HG02623 (cell line): ENCODE measurements around the gene KAT2B.

Experiments used
- ATAC-seq: cut with Tn5 transposase; IDR thresholded peaks from one replicate; pipeline ENCODE4 v1.9.1; 2021; ENCODE audit warnings: moderate library complexity; ENCODE audit not compliant: unreplicated experiment

KAT2B gene

GRCh38 chr3:20095470-20095869, 55.2 kb downstream of the KAT2B start:
- ATAC-seq = no peak

DNA sequence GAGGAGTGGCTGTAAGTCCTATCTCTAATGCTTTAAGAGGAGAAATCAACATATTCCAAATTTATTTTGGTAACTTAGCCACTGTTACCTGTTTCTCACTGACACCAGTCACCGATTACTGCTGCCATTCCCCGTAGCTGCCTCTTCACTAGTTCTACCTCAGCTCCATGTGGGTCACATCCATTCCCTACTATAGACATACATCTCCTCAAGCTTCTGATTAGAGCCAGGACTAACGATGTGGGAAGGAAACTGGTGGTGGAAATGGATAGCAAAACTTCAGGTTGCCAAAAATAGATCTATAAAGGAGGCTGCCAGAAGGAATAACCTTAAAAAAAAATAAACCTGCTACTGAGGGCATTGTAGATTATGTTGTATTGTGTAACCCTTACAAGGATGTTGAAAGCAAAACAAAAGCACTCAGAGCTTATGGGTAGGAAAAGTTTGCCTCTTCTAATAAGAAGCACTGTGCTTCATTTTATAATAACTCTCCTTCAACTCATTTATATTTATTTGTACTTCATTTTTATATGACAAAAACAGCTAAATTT, 56.0 kb downstream of the KAT2B start:
- ATAC-seq = no peak

DNA sequence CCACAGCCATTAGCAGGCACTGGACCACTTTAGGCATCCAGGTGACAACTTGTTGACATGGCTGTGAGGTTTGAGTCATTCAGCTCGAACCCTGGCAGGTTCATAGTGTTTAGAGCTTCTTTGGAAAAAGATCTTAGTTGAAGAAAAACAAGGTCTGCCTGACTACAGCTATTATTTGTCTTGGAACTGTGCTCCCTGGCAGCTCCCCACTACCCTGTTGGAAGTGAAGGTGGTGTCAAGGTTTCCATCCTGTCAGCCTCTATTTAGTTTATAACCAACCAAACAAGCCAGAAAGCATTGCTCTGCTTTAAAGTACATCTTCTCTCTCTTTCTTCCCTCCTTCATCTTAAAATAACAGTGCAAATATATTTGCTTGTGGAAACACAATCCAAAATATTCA, 56.8 kb downstream of the KAT2B start:
- no peak for ATAC-seq

DNA sequence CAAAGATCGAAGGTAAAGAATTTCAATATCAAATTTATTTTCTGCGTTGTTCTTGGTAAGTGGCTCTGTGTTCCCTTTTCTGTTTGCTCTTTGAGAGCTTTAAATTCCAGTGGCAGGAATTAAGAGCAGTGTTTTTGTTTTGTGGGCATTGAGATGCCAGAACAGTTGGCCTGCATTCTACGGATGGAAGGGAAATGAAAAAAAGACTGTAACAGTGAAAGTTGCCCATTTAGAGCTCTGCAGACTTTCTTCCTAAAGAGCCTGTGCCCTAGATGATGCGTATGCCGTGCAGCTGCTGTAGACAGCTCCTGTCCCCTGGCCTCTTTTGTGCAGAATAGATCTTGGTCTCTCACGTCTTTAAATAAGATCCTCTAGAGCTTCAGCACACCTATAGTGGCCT, 58.8 kb downstream of the KAT2B start:
- ATAC-seq = no peak

- no peak for ATAC-seq
These were observed 59.9 kb downstream of the KAT2B start for GRCh38 chr3:20100151-20100550.

- ATAC-seq = no peak
These were observed 60.8 kb downstream of the KAT2B start for GRCh38 chr3:20101041-20101440.

- ATAC-seq = peak; percentile 13
These were observed 63.5 kb downstream of the KAT2B start for GRCh38 chr3:20103731-20104130.

DNA sequence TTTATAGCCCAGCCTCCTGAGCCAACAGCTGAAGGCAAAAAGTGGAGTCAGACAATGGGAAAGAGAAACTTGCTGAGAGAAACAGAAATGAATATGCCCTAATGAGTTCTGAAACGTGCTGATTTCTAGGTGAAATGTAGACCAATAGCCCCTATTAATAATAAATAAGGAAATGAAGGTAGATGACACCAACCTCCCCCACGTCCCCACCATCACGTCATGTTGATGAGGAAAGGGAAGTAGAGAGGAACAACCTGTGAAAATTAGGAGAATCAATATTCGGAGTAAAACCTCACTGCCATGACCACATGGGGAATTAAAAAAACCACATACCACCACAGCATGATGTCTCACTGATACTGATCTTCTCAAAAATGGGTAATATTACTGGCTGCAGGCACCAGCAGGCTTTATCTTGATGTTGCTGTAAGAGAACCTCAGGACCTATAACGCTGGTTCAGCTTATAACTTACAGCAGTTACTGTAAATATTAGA, 64.0 kb downstream of the KAT2B start:
- ATAC-seq = peak; percentile 54

DNA sequence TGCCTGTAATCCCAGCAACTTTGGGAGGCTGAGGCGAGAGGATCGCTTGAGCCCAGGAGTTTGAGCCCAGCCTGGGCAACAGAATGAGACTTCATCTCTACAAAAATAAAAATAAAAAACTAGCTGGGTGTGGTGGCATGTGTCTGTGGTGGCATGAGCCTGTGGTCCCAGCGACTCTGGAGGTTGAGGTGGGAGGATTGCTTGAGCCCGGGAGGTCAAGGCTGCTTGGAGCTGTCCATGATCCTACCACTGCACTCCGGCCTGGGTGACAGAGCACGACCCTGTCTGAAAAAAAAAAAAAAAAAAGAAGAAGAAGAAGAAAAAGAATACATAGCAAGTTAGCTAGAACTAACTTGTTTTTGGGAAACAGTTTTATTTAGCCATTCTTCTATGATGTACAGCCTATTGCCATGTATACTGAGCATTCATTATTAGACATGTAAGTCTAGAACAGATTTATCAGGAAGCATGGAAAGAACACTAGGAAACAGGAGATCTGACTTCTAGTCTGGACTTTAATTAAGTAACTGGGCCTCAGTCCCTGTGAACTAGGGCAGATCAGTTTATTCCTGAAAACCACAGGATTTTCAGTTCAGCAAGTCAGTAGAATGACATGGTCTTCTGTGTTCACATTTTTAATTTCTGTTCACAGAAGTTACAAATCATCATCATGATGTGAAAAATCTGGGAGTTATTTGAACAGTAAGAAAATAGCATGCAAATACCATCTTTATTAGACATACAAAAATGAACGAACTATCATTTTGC, 65.5 kb downstream of the KAT2B start:
- no peak for ATAC-seq

- ATAC-seq = no peak
These were observed 67.5 kb downstream of the KAT2B start for GRCh38 chr3:20107722-20108121.

- no peak for ATAC-seq
These were observed 68.6 kb downstream of the KAT2B start for GRCh38 chr3:20108869-20109268.

GRCh38 chr3:20110826-20111225, 70.6 kb downstream of the KAT2B start:
- no peak for ATAC-seq

GRCh38 chr3:20111836-20112235, 71.6 kb downstream of the KAT2B start:
- no peak for ATAC-seq

DNA sequence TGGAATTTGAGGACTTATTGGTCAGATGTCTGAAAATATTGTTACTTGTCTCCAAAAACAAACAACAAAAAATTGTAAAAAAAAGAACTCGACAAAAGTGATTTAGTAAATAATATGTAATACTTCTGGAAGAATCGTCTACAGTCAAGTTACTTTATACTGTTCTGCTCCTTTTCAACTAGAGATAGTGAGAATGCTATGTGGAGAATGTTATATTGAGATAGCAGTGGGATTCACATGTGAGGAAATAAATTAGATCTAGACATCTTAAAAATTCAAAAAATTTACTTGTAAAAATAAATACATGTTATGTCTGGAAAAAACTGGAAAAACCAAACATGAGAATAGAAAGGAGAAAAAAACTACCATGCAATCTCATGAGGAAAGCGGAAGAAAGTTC, 80.8 kb downstream of the KAT2B start:
- ATAC-seq = no peak

GRCh38 chr3:20123131-20123652, 82.9 kb downstream of the KAT2B start:
- no peak for ATAC-seq

GRCh38 chr3:20125289-20125688, 85.0 kb downstream of the KAT2B start:
- ATAC-seq = no peak

DNA sequence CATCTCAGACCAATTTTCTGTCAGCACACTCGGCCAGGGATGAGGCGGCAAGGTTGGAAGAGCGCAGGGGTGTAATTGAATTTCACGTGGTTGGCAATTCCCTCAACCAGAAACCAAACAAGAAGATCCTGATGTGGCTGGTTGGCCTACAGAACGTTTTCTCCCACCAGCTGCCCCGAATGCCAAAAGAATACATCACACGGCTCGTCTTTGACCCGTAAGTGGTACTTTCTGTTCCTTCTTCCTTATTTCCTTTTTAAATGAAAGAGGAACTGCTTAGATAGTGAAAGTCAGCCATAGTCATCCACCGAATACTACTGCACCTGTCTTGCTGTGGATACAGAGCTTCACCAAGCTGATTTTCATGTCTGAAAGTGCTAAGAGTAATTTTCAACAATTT, 85.7 kb downstream of the KAT2B start:
- peak; percentile 100 for ATAC-seq

GRCh38 chr3:20128358-20128757, 88.1 kb downstream of the KAT2B start:
- ATAC-seq = no peak

GRCh38 chr3:20130106-20130505, 89.9 kb downstream of the KAT2B start:
- ATAC-seq = no peak

GRCh38 chr3:20136231-20136630, 96.0 kb downstream of the KAT2B start:
- ATAC-seq = no peak

GRCh38 chr3:20137647-20138046, 97.4 kb downstream of the KAT2B start:
- no peak for ATAC-seq

DNA sequence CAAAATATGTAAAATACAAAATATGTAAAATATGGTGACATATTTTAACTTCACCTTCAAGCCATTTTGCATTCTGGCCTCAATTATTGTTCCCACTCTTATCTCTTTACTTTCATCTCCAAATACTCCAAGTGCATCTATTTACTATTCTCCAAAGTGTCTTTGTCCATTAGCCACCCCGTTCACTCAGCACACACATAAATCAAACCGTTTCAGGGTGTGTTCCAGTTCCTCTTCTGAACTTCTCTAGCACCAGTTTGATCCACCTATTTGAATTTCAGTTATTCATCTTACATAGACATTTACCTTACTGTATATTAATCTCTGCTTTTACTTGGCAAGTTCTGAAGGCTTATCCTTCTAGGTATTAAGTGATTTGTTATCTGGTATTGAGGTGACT, 100.6 kb downstream of the KAT2B start:
- no peak for ATAC-seq
